PFSK-1 (cell line): ENCODE data around the gene RHBDF1.

Source experiments
- FOXP2 ChIP-seq: optimal IDR thresholded peaks from 2 replicates; pipeline ENCODE3; 2011; ENCODE audit warnings: borderline replicate concordance, control low read depth, inconsistent platforms; ENCODE audit not compliant: insufficient read depth; ENCODE audit errors: extremely low read length, extremely low read depth
- POLR2AphosphoS5 ChIP-seq: IDR thresholded peaks from 2 replicates; pipeline ENCODE4 v1.6.1; 2012; ENCODE audit warnings: low read depth, mild to moderate bottlenecking, control low read depth, low read length, moderate library complexity
- REST ChIP-seq, 2 experiments: IDR thresholded peaks; 2 replicates each; pipeline versions ENCODE4 v1.6.1 to v1.8.0; 2011 to 2012; ENCODE audit warnings: low read depth in 2 of 2, low read length in 2 of 2, control low read depth in 1 of 2, inconsistent platforms in 1 of 2, mild to moderate bottlenecking in 1 of 2, moderate library complexity in 1 of 2; ENCODE audit not compliant: insufficient read depth in 1 of 2
- SIN3A ChIP-seq: IDR thresholded peaks from 2 replicates; pipeline ENCODE4 v1.6.1; 2012; ENCODE audit warnings: mild to moderate bottlenecking, low read length, moderate library complexity, borderline replicate concordance; ENCODE audit not compliant: insufficient read depth
- TAF1 ChIP-seq: IDR thresholded peaks from 2 replicates; pipeline ENCODE4 v1.6.1; 2012; ENCODE audit warnings: low read length, control low read depth, borderline replicate concordance; ENCODE audit not compliant: insufficient read depth

RHBDF1 gene

DNA sequence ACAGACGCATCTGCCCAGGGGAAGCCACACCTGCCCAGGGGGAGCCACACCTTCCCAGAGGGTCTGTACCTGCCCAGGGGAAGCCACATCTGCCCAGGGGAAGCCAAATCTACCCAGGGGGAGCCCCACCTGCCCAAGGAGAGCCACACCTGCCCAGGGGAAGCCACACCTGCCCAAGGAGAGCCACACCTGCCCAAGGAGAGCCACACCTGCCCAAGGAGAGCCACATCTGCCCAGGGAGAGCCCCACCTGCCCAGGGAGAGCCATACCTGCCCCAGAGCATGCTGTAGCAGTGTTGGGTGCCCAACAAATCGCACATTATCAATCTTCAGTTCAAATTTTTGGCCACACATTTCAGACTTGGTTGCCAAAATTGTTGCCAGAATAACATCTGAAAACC, 46.4 kb upstream of the RHBDF1 start:
- TF ChIP-seq REST (IDR thresholded peaks at IDR 0.05; ENCODE audit: insufficient read depth in 1 of 2, low read depth in 2 of 2, low read length in 2 of 2) (no peak), TAF1 (no peak), SIN3A (no peak), POLR2AphosphoS5 (no peak), FOXP2 (no peak)

- TF ChIP-seq REST (IDR thresholded peaks at IDR 0.05; ENCODE audit: insufficient read depth in 1 of 2, low read depth in 2 of 2, low read length in 2 of 2): no peak
- no peak for TF ChIP-seq POLR2AphosphoS5
- TF ChIP-seq TAF1: no peak
- no peak for TF ChIP-seq FOXP2
- no peak for TF ChIP-seq SIN3A
Observed at GRCh38 chr16:117379-118365, 45.2 kb upstream of the RHBDF1 start.

DNA sequence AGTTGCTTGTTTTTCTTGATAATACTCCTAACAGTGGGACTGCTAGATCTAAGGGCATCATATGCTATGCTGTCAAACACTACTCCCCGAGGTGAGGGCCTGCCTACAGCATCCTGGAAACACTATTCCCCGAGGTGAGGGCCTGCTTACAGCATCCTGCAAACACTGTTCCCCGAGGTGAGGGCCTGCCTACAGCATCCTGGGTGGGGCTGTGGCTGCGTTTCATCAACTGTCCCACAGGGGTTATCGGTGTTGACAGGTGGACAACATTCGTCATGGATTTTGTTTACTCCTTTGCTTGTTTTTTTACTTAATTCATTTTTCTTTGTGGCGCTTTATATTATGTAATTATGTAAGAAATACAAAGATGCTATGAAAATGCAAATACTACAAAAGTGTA, 43.6 kb upstream of the RHBDF1 start:
- TF ChIP-seq POLR2AphosphoS5 (no peak), REST (IDR thresholded peaks at IDR 0.05; ENCODE audit: insufficient read depth in 1 of 2, low read depth in 2 of 2, low read length in 2 of 2) (no peak), TAF1 (no peak), SIN3A (no peak), FOXP2 (no peak)

- TF ChIP-seq POLR2AphosphoS5: no peak
- no peak for TF ChIP-seq SIN3A
- TF ChIP-seq TAF1: no peak
- no peak for TF ChIP-seq FOXP2
- TF ChIP-seq REST (IDR thresholded peaks at IDR 0.05; ENCODE audit: insufficient read depth in 1 of 2, low read depth in 2 of 2, low read length in 2 of 2): no peak
Observed at GRCh38 chr16:114327-114726, 41.9 kb upstream of the RHBDF1 start.
